Measurements from ENCODE around the gene TFF3.

DNA sequence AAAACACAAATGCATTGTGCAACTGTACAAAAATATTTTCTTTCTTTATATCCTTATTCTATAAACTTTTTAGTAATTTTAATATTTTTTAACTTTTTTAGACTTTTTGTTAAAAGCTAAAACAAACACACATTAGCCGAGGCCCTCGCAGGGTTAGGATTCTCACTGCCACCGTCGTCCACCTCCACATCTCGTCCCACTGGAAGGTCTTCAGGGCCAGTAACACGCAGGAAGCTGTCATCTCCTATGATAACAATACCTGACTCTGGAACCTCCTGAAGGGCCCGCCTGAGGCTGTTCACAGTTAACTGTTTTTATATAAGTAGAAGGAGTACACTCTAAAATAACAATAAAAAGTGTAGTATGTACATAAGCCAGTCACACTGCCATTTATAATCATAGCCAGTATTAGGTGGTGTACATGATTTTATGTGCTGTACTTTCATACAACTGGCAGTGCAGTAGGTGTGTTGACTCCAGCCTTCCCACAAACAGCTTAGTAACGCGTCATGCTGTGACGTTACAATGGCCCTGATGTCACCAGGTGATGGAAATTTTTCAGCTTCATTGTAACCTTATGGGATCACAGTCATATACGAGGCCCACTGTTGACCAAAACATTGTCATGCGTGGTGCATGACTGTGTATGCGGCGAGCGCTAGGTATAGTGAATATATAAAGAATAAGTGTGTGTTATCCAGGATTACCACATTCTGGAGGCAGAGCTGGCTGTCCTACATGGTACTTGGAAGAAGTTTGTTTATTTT is 26.8 kb upstream of the TFF3 start:
- TF ChIP-seq, protein P1, sequence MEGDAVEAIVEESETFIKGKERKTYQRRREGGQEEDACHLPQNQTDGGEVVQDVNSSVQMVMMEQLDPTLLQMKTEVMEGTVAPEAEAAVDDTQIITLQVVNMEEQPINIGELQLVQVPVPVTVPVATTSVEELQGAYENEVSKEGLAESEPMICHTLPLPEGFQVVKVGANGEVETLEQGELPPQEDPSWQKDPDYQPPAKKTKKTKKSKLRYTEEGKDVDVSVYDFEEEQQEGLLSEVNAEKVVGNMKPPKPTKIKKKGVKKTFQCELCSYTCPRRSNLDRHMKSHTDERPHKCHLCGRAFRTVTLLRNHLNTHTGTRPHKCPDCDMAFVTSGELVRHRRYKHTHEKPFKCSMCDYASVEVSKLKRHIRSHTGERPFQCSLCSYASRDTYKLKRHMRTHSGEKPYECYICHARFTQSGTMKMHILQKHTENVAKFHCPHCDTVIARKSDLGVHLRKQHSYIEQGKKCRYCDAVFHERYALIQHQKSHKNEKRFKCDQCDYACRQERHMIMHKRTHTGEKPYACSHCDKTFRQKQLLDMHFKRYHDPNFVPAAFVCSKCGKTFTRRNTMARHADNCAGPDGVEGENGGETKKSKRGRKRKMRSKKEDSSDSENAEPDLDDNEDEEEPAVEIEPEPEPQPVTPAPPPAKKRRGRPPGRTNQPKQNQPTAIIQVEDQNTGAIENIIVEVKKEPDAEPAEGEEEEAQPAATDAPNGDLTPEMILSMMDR (IDR thresholded peaks at IDR 0.05 in 8 of 11, conservative IDR thresholded peaks at IDR 0.05 in 3 of 11): no peak
- TF ChIP-seq POLR2AphosphoS5 (IDR thresholded peaks at IDR 0.05) (no peak), POLR2A (IDR thresholded peaks at IDR 0.05) (no peak)

Data from spleen (tissue), 7 donors.